Right renal pelvis (tissue), 4 donors: Measurements from ENCODE around the gene GOLPH3L. TPM values are rescaled to one million over a fixed set of nuclear protein-coding genes. Genes with fewer than 3 reads are reported as not detected.
"Not testable (repeated sequence)": the region's sequence is repeated elsewhere in the genome, so short reads cannot be mapped to it uniquely, and the experiment has no call there.

ENCODE experiments used
- DNase-seq, 4 donors: peaks; one replicate each; pipeline ENCODE4 v3.0.0-alpha.2; 2013; ENCODE audit warnings: low read depth in 4 of 4, low spot score in 3 of 4, missing footprints in 1 of 4
- polyA plus RNA-seq, 4 donors: library from polyadenylated mRNA; unstranded; fragments of 120-200 nt; gene quantifications; one replicate each; pipeline ENCODE4 v1.2.1, GENCODE V29; 2013; ENCODE audit not compliant: insufficient read length in 4 of 4

The GOLPH3L gene
- polyA plus RNA-seq, 4 donors = 35.3 to 46.8 (median 43.3) TPM

- DNase-seq = no peak
Observed at GRCh38 chr1:150619576-150620509, 77.1 kb downstream of the GOLPH3L start.

GRCh38 chr1:150615346-150616201 lies 81.4 kb downstream of the GOLPH3L start:
- DNase-seq = no peak

- no peak for DNase-seq
Observed at GRCh38 chr1:150613061-150613920, 83.7 kb downstream of the GOLPH3L start.

- no peak for DNase-seq
Observed at GRCh38 chr1:150612014-150612345, 85.0 kb downstream of the GOLPH3L start.

GRCh38 chr1:150610576-150610975 lies 86.4 kb downstream of the GOLPH3L start:
- DNase-seq = no peak

- DNase-seq = no peak
Observed at GRCh38 chr1:150609732-150610131, 87.2 kb downstream of the GOLPH3L start.

GRCh38 chr1:150606463-150607142 lies 90.4 kb downstream of the GOLPH3L start:
- DNase-seq = no peak

- not testable (repeated sequence) for DNase-seq
Observed at GRCh38 chr1:150605451-150605731, 91.6 kb downstream of the GOLPH3L start.

- no peak for DNase-seq
Observed at GRCh38 chr1:150604226-150604588, 92.7 kb downstream of the GOLPH3L start.

GRCh38 chr1:150603711-150604110 lies 93.2 kb downstream of the GOLPH3L start:
- DNase-seq = no peak

GRCh38 chr1:150602372-150602771 lies 94.6 kb downstream of the GOLPH3L start:
- DNase-seq = not testable (repeated sequence)

GRCh38 chr1:150601540-150601939 lies 95.4 kb downstream of the GOLPH3L start:
- no peak for DNase-seq

- not testable (repeated sequence) for DNase-seq
Observed at GRCh38 chr1:150598346-150598745, 98.6 kb downstream of the GOLPH3L start.

GRCh38 chr1:150596976-150597375 lies 100.0 kb downstream of the GOLPH3L start:
- DNase-seq = no peak

Other genes starting within 250 kb of the GOLPH3L start
- 10 to 100 TPM; 24.2 to 28.0 (median 26.0) TPM for gene TARS2, start 209.7 kb downstream of the GOLPH3L start, polyA plus RNA-seq
- 10 to 100 TPM; 12.0 to 22.1 (median 14.6) TPM for gene ECM1, start 189.0 kb downstream of the GOLPH3L start, polyA plus RNA-seq
- gene FALEC, start 181.4 kb downstream of the GOLPH3L start, polyA plus RNA-seq = under 1 TPM in 2 of 4 donors, not detected in 2; 0.42 to 0.44 TPM
- 10 to 100 TPM; 12.4 to 21.0 (median 13.8) TPM for gene ADAMTSL4, start 147.7 kb downstream of the GOLPH3L start, polyA plus RNA-seq
- gene MCL1, start 117.5 kb downstream of the GOLPH3L start, polyA plus RNA-seq = 100 to 1,000 TPM; 155 to 206 (median 189) TPM
- 100 to 1,000 TPM; 220 to 235 (median 227) TPM for gene ENSA, start 67.5 kb downstream of the GOLPH3L start, polyA plus RNA-seq
- gene HORMAD1, start 23.7 kb upstream of the GOLPH3L start, polyA plus RNA-seq = not detected
- gene CTSS, start 68.6 kb upstream of the GOLPH3L start, polyA plus RNA-seq = 10 to 100 TPM; 10.6 to 13.8 (median 11.6) TPM
- 10 to 100 TPM; 19.0 to 30.6 (median 25.3) TPM for gene CTSK, start 111.1 kb upstream of the GOLPH3L start, polyA plus RNA-seq
- gene ARNT, start 179.4 kb upstream of the GOLPH3L start, polyA plus RNA-seq = 10 to 100 TPM; 46.9 to 58.6 (median 56.8) TPM
- under 1 TPM in 2 of 4 donors, not detected in 2; 0.06 to 0.25 TPM for gene CTXND2, start 190.0 kb upstream of the GOLPH3L start, polyA plus RNA-seq
- 10 to 100 TPM; 68.1 to 77.5 (median 70.1) TPM for gene SETDB1, start 229.2 kb upstream of the GOLPH3L start, polyA plus RNA-seq